Neuron (in vitro differentiated cells): Measurements from ENCODE around the gene MAGI1.

ENCODE experiments used
- H2AFZ ChIP-seq: one replicate; pipeline ENCODE4 v1.6.1; 2013; ENCODE audit warnings: low read depth, mild to moderate bottlenecking, inconsistent platforms, low read length, moderate library complexity
- H3K27me3 ChIP-seq: one replicate; pipeline ENCODE4 v1.6.1; 2013; ENCODE audit warnings: low read length; ENCODE audit not compliant: insufficient read depth
- H3K36me3 ChIP-seq: one replicate; pipeline ENCODE4 v1.6.1; 2013; ENCODE audit warnings: low read length; ENCODE audit not compliant: insufficient read depth
- H3K4me1 ChIP-seq: one replicate; pipeline ENCODE4 v1.6.1; 2013; ENCODE audit warnings: low read length; ENCODE audit not compliant: insufficient read depth
- H3K4me3 ChIP-seq: 2 replicates; pipeline ENCODE4 v1.5.1; 2013; ENCODE audit warnings: mild to moderate bottlenecking, low read length, moderate library complexity
- H3K9me3 ChIP-seq: one replicate; pipeline ENCODE4 v1.6.1; 2013; ENCODE audit warnings: low read length

The MAGI1 gene

DNA sequence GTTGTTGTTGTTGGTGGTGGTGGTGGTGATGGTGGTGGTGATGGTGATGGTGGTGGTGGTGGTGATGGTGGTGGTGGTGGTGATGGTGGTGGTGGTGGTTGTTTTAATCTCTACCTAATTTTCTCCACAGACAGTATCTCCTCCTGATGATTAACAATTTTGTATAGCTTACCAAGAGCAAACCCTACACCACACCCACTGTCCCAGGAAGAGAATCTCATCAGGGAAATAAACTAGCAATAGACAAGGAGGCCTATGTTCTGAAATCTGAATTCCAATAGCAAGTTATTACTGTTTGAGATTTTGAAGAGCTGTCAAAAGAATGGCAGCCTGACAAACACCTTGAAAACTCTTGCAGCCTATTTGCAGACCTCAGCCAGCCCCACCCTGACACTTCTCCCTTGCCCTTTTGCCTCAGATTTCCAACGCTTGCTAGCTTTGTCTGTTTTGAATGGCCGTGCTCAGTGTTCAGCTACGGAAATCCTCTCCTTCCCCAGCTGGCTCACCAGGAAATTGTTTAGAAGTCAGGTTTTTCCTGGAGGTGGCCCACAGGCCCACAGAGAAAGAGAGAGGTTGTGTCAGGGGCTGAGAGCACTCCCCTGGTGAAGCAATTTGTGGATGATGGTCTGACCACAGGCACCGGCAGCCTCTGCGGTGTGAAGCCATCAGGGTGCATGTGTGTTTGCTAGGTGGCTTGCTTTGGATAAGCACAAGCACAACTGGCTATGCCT, 101.6 kb downstream of the MAGI1 start:
- Histone ChIP-seq H3K9me3 (peaks cover 3% of the 10 kb centered on the region), H3K36me3 (no peaks in the 10 kb centered on the region), H3K27me3 (no peaks in the 10 kb centered on the region), H3K4me3 (peak overlapping the region; percentile 13), H2AFZ (peak overlapping the region; percentile 50), H3K4me1 (peaks cover 7% of the 10 kb centered on the region)

DNA sequence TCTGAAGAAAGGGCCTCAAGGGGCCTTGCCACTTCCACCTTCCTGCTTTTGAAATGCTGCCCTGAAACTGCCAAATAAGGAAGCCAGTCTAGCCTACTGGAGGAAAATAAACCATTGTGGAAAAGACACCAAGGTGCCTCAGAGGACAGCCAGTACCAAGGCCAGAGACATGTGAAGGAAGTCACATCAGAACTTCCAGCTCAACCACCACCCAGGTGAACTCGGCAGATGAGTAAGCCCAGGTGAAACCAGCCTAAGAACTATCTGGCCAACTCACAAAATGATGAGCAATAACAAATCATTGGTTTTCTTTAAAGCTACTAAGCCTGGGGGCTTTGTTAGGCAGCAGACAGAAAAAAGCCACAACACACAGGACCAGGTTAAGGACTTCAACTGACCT, 103.0 kb downstream of the MAGI1 start:
- Histone ChIP-seq H3K4me1 (peaks cover 7% of the 10 kb centered on the region), H3K36me3 (no peaks in the 10 kb centered on the region), H3K27me3 (no peaks in the 10 kb centered on the region)

GRCh38 chr3:65930648-65931047, 108.1 kb downstream of the MAGI1 start:
- H3K36me3 ChIP-seq = no peaks in the 10 kb centered on the region
- H3K4me3 ChIP-seq = no peak overlapping the region
- peaks cover 3% of the 10 kb centered on the region for H3K9me3 ChIP-seq
- no peak overlapping the region for H2AFZ ChIP-seq
- no peaks in the 10 kb centered on the region for H3K27me3 ChIP-seq
- peaks cover 5% of the 10 kb centered on the region for H3K4me1 ChIP-seq

More for the DNA sequence above, 103.0 kb downstream of the MAGI1 start:
- H3K9me3 ChIP-seq = peaks cover 3% of the 10 kb centered on the region
- H2AFZ ChIP-seq = no peak overlapping the region
- no peak overlapping the region for H3K4me3 ChIP-seq

DNA sequence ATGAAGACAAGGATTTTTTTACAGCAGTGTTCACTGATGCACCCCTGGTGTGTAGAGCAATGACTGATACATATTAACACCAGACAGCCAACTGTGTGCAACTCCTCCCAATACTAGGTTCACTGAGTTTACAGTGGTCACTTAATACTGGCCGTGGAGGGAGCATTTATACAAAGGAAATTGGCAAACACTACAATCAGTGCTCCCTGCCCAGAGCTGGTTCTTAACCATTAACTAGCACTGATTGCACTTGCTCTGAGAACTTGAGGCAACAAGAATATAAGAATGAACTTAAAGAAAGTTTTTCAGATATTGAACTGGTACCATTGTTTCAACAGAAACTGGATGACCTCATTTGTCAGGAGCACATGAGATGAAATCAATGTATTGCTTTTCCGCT, 110.6 kb downstream of the MAGI1 start:
- no peak overlapping the region for H3K4me3 ChIP-seq

GRCh38 chr3:65927576-65927975, 111.1 kb downstream of the MAGI1 start:
- Histone ChIP-seq H2AFZ (no peak overlapping the region), H3K4me1 (peaks cover 5% of the 10 kb centered on the region)

More for the DNA sequence above, 110.6 kb downstream of the MAGI1 start:
- Histone ChIP-seq H3K36me3 (no peaks in the 10 kb centered on the region), H2AFZ (no peak overlapping the region), H3K27me3 (no peaks in the 10 kb centered on the region), H3K9me3 (no peaks in the 10 kb centered on the region), H3K4me1 (peaks cover 5% of the 10 kb centered on the region)

DNA sequence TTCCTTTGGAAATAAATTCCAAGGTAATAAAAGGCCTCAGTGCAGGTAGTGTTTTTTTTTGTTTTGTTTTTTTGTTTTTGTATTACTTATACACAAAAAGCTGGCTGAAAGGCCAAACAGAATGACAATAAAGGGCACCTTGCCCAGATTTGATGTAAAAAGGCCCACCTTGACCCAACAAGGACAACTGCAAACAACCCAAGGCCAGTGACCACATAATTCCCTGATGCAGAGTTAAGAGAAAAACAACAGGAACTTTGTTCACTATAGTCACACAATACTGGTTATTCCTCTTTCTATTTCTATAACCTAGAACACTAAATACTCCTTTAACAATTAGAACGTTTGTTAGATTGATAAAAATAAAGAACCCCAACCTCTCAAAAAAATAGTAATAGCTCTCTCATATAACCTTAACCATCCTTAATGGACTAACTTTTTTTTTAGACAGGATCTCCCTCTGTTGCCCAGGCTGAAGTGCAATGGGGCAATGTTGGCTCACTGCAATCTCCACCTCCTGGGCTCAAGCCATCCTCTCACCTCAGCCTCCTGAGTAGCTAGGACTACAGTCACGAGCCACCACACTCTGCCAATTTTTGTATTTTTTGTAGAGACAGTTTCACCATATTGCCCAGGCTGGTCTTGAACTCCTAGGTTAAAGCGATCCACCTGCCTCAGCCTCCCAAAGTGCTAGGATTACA, 113.3 kb downstream of the MAGI1 start:
- Histone ChIP-seq H3K9me3 (no peaks in the 10 kb centered on the region), H3K36me3 (no peaks in the 10 kb centered on the region), H2AFZ (no peak overlapping the region), H3K4me1 (peaks cover 2% of the 10 kb centered on the region), H3K4me3 (no peak overlapping the region), H3K27me3 (no peaks in the 10 kb centered on the region)

More at GRCh38 chr3:65927576-65927975, 111.1 kb downstream of the MAGI1 start:
- H3K4me3 ChIP-seq = no peak overlapping the region
- no peaks in the 10 kb centered on the region for H3K27me3 ChIP-seq
- no peaks in the 10 kb centered on the region for H3K36me3 ChIP-seq
- H3K9me3 ChIP-seq = no peaks in the 10 kb centered on the region

DNA sequence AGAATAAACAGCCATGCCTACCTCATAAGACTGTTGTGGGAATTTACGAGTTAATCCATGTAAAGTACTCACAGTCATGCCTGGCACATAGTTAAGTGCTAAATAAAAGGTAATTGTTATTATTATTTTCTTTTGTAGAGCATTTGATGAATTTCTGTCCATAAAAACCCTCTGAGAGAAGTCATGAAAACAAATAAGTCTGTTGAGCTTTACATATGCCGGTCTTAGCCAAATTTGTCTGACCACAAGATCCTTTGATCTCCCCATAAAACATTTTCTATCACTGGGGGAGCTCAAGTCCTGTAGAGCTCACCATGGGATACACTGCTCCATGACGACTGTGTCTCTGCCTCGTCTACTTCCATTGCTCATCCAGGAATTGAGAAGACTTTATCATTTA, 114.0 kb downstream of the MAGI1 start:
- Histone ChIP-seq H3K36me3 (no peaks in the 10 kb centered on the region), H3K4me3 (no peak overlapping the region), H3K9me3 (no peaks in the 10 kb centered on the region), H3K4me1 (no peaks in the 10 kb centered on the region), H2AFZ (no peak overlapping the region), H3K27me3 (no peaks in the 10 kb centered on the region)

GRCh38 chr3:65922441-65922840, 116.3 kb downstream of the MAGI1 start:
- H3K36me3 ChIP-seq = no peaks in the 10 kb centered on the region
- no peak overlapping the region for H3K4me3 ChIP-seq
- no peaks in the 10 kb centered on the region for H3K9me3 ChIP-seq
- H3K4me1 ChIP-seq = no peaks in the 10 kb centered on the region
- H2AFZ ChIP-seq = no peak overlapping the region
- no peaks in the 10 kb centered on the region for H3K27me3 ChIP-seq

DNA sequence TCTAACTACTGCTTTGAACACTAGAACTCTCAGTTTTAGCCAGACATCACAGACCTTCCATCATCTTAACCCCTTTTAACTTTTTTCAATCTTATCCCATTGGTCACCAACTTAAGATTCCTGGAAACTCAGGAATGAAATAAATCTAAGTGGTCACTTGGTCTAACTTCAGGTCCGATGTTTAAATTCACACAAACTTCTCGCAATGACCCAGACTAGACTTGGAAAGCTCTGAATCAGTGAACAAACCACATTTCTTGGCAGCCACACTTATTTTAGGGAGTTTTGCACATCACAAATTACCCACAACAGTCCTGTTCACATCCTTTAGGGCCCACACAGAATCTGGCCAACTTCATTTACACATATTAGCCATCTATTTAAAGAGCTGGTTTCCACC, 118.9 kb downstream of the MAGI1 start:
- no peaks in the 10 kb centered on the region for H3K27me3 ChIP-seq
- H2AFZ ChIP-seq = no peak overlapping the region
- H3K4me1 ChIP-seq = no peaks in the 10 kb centered on the region
- H3K4me3 ChIP-seq = no peak overlapping the region
- no peaks in the 10 kb centered on the region for H3K36me3 ChIP-seq
- peaks cover 3% of the 10 kb centered on the region for H3K9me3 ChIP-seq

GRCh38 chr3:65915477-65915876, 123.2 kb downstream of the MAGI1 start:
- Histone ChIP-seq H2AFZ (no peak overlapping the region), H3K4me3 (no peak overlapping the region), H3K36me3 (no peaks in the 10 kb centered on the region), H3K9me3 (peaks cover 3% of the 10 kb centered on the region), H3K27me3 (no peaks in the 10 kb centered on the region), H3K4me1 (no peaks in the 10 kb centered on the region)

GRCh38 chr3:65914740-65915367, 123.9 kb downstream of the MAGI1 start:
- H3K27me3 ChIP-seq = no peaks in the 10 kb centered on the region
- no peak overlapping the region for H3K4me3 ChIP-seq
- H3K4me1 ChIP-seq = no peaks in the 10 kb centered on the region
- H3K9me3 ChIP-seq = peaks cover 3% of the 10 kb centered on the region
- no peaks in the 10 kb centered on the region for H3K36me3 ChIP-seq
- H2AFZ ChIP-seq = no peak overlapping the region

DNA sequence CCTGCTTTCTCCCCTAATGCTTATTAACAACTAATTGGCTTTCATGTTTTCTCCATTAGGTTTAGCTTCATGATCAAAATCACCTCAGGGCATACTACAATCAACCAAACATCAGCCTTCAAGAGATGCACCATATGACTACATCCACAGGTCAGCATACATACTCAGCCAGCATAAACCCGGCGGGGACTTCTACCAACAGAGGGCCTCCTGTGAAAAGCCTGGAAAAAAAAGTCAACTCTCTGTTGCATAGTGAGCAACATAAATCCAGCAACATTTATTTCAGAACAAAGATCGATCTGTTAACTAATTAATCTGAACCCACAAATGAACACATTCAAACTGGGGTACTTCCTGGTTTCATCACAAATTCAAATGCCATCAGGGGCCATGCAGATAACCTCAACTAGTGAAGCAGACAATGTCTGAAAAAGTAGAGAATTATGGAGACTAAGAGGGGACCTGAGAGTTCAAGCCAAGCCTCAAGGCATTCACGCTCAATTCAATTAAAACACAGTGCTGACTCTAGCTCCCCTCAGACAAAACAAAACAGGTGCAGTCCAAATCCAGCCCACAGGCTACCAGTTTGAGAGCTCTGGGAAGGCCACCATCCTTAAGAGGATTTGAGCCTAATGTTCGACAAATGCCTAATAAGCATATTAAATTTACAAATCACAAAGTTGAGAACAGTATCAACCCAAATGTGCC, 124.5 kb downstream of the MAGI1 start:
- Histone ChIP-seq H2AFZ (no peak overlapping the region), H3K9me3 (peaks cover 3% of the 10 kb centered on the region), H3K4me1 (no peaks in the 10 kb centered on the region), H3K27me3 (no peaks in the 10 kb centered on the region), H3K4me3 (no peak overlapping the region), H3K36me3 (no peaks in the 10 kb centered on the region)

- Histone ChIP-seq H3K36me3 (no peaks in the 10 kb centered on the region), H3K4me1 (no peaks in the 10 kb centered on the region), H3K9me3 (peaks cover 3% of the 10 kb centered on the region), H3K27me3 (no peaks in the 10 kb centered on the region), H2AFZ (no peak overlapping the region), H3K4me3 (no peak overlapping the region)
These were observed 126.1 kb downstream of the MAGI1 start for GRCh38 chr3:65912647-65913046.
